Ammon's horn (tissue), 1 donor: Measurements from ENCODE around the gene ADD3.
A peak's percentile ranks its signal among the peaks of the same experiment; 100 is the strongest.
"Not testable (repeated sequence)": the region's sequence is repeated elsewhere in the genome, so short reads cannot be mapped to it uniquely, and the experiment has no call there.

Experiments used
- DNase-seq: peaks from one replicate; pipeline ENCODE4 v3.0.0-alpha.2; 2016; ENCODE audit warnings: low spot score

ADD3 gene

GRCh38 chr10:109975244-109976190 is 32.3 kb upstream of the ADD3 start:
- no peak for DNase-seq

DNA sequence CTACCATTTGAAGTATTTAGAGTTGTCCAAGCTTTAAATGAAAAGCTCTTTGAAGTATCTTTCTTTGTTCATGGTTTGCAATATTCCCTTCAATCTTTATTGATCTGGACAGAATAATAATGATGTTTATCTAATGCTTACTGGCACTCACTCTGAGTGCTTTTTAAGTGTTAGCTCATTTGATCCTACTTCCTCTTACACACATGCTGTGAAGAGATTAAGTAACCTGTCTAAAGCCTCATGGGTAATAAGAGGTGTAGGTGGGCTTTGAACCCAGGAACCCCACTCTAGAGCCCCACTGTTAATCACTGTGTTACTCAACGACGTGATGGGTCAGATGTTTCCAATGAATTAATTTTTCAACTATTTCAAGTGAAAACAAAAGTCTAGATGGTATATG is 31.1 kb upstream of the ADD3 start:
- DNase-seq: no peak

GRCh38 chr10:109977382-109977806 is 30.4 kb upstream of the ADD3 start:
- no peak for DNase-seq

- DNase-seq: peak; percentile 57
These were observed 29.3 kb upstream of the ADD3 start for GRCh38 chr10:109978481-109978880.

- DNase-seq: no peak
These were observed 28.6 kb upstream of the ADD3 start for GRCh38 chr10:109979215-109979614.

GRCh38 chr10:109981650-109982049 is 26.1 kb upstream of the ADD3 start:
- no peak for DNase-seq

DNA sequence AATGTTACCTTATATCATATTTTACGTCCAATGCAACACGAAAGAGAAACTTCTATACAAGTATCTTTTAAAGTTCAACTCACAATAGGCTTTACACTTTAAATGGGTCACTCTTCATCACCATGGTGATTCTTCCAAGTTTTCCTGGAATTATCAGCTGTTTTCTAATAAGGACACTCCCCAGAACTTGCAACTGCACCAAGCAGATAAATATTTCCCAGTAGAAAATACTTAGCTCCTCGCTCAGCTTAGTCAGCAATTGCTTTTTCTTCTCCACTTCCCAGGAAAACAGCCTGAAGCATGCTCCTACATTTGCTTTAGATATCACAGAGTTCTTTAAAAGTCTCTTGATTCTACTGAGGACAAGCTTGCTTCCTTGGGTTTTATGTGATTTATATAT is 25.7 kb upstream of the ADD3 start:
- no peak for DNase-seq

DNA sequence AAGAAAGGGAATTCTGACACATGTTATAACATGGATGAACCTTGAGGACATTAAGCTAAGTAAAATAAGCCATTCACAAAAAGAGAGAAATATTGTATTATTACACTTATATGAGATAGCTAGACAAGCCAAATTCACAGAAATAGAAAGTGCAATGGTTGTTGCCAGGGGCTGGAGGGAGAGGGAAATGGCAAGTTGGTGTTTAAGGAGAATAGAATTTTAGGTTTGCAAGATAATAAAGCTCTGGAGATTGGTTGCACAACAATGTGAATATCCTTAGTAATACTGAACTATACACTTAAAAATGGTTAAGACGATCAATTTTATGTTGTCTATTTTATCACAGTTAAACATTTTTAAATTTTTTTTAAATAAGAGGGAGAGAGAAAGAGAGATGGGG is 25.0 kb upstream of the ADD3 start:
- DNase-seq: no peak

- no peak for DNase-seq
These were observed 23.8 kb upstream of the ADD3 start for GRCh38 chr10:109984013-109984412.

- not testable (repeated sequence) for DNase-seq
These were observed 22.0 kb upstream of the ADD3 start for GRCh38 chr10:109985768-109986167.

GRCh38 chr10:109987452-109988211 is 20.2 kb upstream of the ADD3 start:
- no peak for DNase-seq

GRCh38 chr10:109988212-109988596 is 19.6 kb upstream of the ADD3 start:
- no peak for DNase-seq

GRCh38 chr10:109991266-109991855 is 16.4 kb upstream of the ADD3 start:
- no peak for DNase-seq

DNA sequence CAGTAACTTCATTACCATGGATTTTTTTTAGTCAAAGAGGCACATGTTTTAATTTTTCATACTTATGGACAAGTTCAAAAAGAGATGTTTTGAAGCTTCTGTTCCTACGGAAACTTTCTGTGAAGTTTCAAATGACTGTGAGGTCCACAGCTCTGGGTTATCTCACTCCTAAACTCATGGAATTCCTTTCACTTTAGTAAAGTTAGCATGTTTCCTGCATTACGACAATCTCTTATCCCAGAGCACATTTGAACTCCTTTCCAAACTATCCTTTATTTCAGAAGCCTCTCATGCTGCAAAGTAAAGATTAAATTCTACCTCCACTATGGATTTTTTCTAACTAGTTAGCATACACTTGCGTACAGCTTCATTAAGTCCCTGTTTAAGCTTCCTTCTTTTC is 15.3 kb upstream of the ADD3 start:
- no peak for DNase-seq

GRCh38 chr10:109993551-109994330 is 14.0 kb upstream of the ADD3 start:
- DNase-seq: no peak

- no peak for DNase-seq
These were observed 12.8 kb upstream of the ADD3 start for GRCh38 chr10:109994711-109995577.

GRCh38 chr10:109995595-109995994 is 12.2 kb upstream of the ADD3 start:
- DNase-seq: no peak

GRCh38 chr10:109996225-109996624 is 11.6 kb upstream of the ADD3 start:
- DNase-seq: no peak

GRCh38 chr10:109996766-109997171 is 11.0 kb upstream of the ADD3 start:
- DNase-seq: no peak

DNA sequence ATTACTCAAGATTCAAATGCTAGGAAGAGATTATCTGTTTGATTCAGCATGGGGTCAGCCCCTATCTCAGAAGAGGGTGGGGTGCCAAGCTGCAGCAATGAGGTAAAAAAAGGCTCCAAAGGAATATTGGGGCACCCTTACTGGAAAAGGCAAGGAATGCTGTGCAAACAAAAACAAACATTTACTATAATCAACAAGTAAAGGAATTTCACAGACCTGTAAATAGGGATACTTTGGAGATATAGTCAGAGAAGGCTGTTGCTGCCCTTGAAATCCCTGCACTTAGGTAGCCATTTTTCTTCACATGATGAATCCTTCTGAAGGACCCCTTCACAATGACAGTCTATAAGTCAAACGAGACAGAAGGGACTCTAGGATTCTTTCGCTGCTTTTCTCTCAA is 10.6 kb upstream of the ADD3 start:
- DNase-seq: no peak

- no peak for DNase-seq
These were observed 9.3 kb upstream of the ADD3 start for GRCh38 chr10:109998513-109998912.
